K562 (cell line): ENCODE measurements around the gene AGAP1.

Experiments used
- EZH2 ChIP-seq: IDR thresholded peaks from 2 replicates; pipeline ENCODE4 v1.6.1; 2012; ENCODE audit warnings: low read depth, mild to moderate bottlenecking, inconsistent platforms, low read length, borderline replicate concordance
- MECOM ChIP-seq: fragments of 250-450 bp; sonication (Bioruptor Pico); IDR thresholded peaks from 2 replicates; pipeline ENCODE4 v1.8.0; 2022; ENCODE audit warnings: inconsistent platforms
- MED1 ChIP-seq: sonication (generic); formaldehyde crosslinking; IDR thresholded peaks from 2 replicates; pipeline ENCODE4 v1.8.1; 2023; ENCODE audit warnings: missing genetic modification reagents, borderline replicate concordance
- MEIS2 ChIP-seq: fragments of 450-650 bp; IDR thresholded peaks from 2 replicates; pipeline ENCODE4 v1.6.1; 2014; ENCODE audit warnings: mild to moderate bottlenecking; ENCODE audit not compliant: partially characterized antibody
- NFYB ChIP-seq: IDR thresholded peaks from 2 replicates; pipeline ENCODE4 v1.6.1; 2011; ENCODE audit warnings: mild to moderate bottlenecking, moderate library complexity; ENCODE audit not compliant: insufficient read length; ENCODE audit errors: extremely low read depth
- NUFIP1 ChIP-seq: fragments of 450-650 bp; IDR thresholded peaks from 2 replicates; pipeline ENCODE4 v1.6.1; 2018; ENCODE audit not compliant: partially characterized antibody
- PHF21A ChIP-seq: fragments of 450-650 bp; IDR thresholded peaks from 2 replicates; pipeline ENCODE4 v1.6.1; 2017; ENCODE audit warnings: low read depth, borderline replicate concordance
- PRPF4 ChIP-seq: fragments of 200-400 bp; formaldehyde crosslinking; IDR thresholded peaks from one replicate; pipeline ENCODE4 v1.6.1; 2017; ENCODE audit warnings: low read length, low read depth, mild to moderate bottlenecking; ENCODE audit not compliant: insufficient read depth, poor library complexity, severe bottlenecking
- SP1 ChIP-seq: sonication (generic); formaldehyde crosslinking; IDR thresholded peaks from 2 replicates; pipeline ENCODE4 v1.8.1; 2022; ENCODE audit warnings: mild to moderate bottlenecking, missing genetic modification reagents
- TFAM ChIP-seq: fragments of 250-450 bp; sonication (Bioruptor Pico); conservative IDR thresholded peaks from 2 replicates; pipeline ENCODE4 v1.5.0; 2021; ENCODE audit warnings: mild to moderate bottlenecking, moderate library complexity
- ZFP1 ChIP-seq: fragments of 450-650 bp; formaldehyde crosslinking; IDR thresholded peaks from 2 replicates; pipeline ENCODE4 v1.4.0; 2020; ENCODE audit warnings: mild to moderate bottlenecking, mixed read lengths

DNA sequence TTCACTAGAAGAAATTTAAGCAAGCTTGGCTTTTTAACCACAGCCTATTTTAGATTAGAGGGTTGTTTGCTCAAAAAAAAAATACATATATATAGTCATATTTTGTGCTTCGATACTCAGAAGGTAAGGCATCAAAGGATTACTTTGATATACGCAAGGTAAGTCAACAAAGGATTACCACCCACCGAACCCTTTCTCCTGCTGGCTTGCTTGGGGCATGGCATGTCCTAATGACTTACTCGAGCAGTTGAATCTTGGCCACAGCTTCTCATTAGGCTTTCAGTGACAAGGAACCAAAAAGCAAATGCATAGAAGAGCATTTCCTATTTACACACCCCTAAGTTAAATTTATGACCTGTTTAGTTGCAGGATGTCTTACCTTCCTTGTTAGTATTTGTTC, 295.7 kb downstream of the AGAP1 start:
- TF ChIP-seq SP1 (CRISPR knock-in tag) (no peak), MECOM (CRISPR knock-in tag) (no peak), NFYB (no peak), MEIS2 (no peak), MED1 (no peak), ZFP1 (no peak), NUFIP1 (no peak), PRPF4 (no peak), PHF21A (no peak), TFAM (CRISPR knock-in tag) (no peak), EZH2 (no peak)
